HepG2 (cell line): ENCODE measurements around the gene CYSRT1. TPM values are rescaled to one million over a fixed set of nuclear protein-coding genes. Genes with fewer than 3 reads are reported as not detected.
A peak's percentile ranks its signal among the peaks of the same experiment; 100 is the strongest.

Source experiments
- CC2D1A ChIP-seq: sonication (generic); formaldehyde crosslinking; IDR thresholded peaks from 2 replicates; pipeline ENCODE4 v1.8.1; 2023; ENCODE audit warnings: mild to moderate bottlenecking, missing genetic modification reagents
- CENPX ChIP-seq: sonication (generic); formaldehyde crosslinking; IDR thresholded peaks from 2 replicates; pipeline ENCODE4 v1.9.0; 2021; ENCODE audit warnings: mild to moderate bottlenecking, missing genetic modification reagents, moderate library complexity
- DMAP1 ChIP-seq: IDR thresholded peaks from 2 replicates; pipeline ENCODE4 v1.6.1; 2016
- IRF2 ChIP-seq: IDR thresholded peaks from 2 replicates; pipeline ENCODE4 v1.6.1; 2018; ENCODE audit warnings: missing genetic modification reagents, missing compliant biosample characterization
- KDM6A ChIP-seq: IDR thresholded peaks from 2 replicates; pipeline ENCODE4 v1.6.1; 2016; ENCODE audit warnings: low read depth
- MEF2D ChIP-seq: sonication (generic); formaldehyde crosslinking; IDR thresholded peaks from 2 replicates; pipeline ENCODE4 v1.5.1; 2020; ENCODE audit warnings: mild to moderate bottlenecking, missing genetic modification reagents
- MIER3 ChIP-seq: IDR thresholded peaks from 2 replicates; pipeline ENCODE4 v1.6.1; 2016; ENCODE audit warnings: missing compliant biosample characterization, borderline replicate concordance
- NFIC ChIP-seq: IDR thresholded peaks from 2 replicates; pipeline ENCODE4 v1.6.1; 2012; ENCODE audit warnings: mild to moderate bottlenecking, low read length, inconsistent platforms
- NFKB2 ChIP-seq: sonication (generic); formaldehyde crosslinking; IDR thresholded peaks from 2 replicates; pipeline ENCODE4 v1.4.0; 2020; ENCODE audit warnings: missing genetic modification reagents, borderline replicate concordance
- RARG ChIP-seq: sonication (generic); formaldehyde crosslinking; IDR thresholded peaks from 2 replicates; pipeline ENCODE4 v1.4.0; 2020; ENCODE audit warnings: low read depth, mild to moderate bottlenecking, missing genetic modification reagents
- RXRA ChIP-seq: sonication (generic); formaldehyde crosslinking; IDR thresholded peaks from 2 replicates; pipeline ENCODE4 v1.5.1; 2020; ENCODE audit warnings: missing genetic modification reagents
- SAFB2 ChIP-seq: sonication (generic); formaldehyde crosslinking; IDR thresholded peaks from 2 replicates; pipeline ENCODE4 v1.5.1; 2020; ENCODE audit warnings: missing genetic modification reagents, low read depth, mild to moderate bottlenecking, borderline replicate concordance
- SP140L ChIP-seq: sonication (generic); formaldehyde crosslinking; IDR thresholded peaks from 2 replicates; pipeline ENCODE4 v1.4.0; 2020; ENCODE audit warnings: missing genetic modification reagents, borderline replicate concordance
- SPEN ChIP-seq: sonication (generic); formaldehyde crosslinking; IDR thresholded peaks from 2 replicates; pipeline ENCODE4 v1.5.1; 2020; ENCODE audit warnings: low read depth, mild to moderate bottlenecking, missing genetic modification reagents
- TOPORS ChIP-seq: sonication (generic); formaldehyde crosslinking; IDR thresholded peaks from 2 replicates; pipeline ENCODE4 v1.8.0; 2023; ENCODE audit warnings: mild to moderate bottlenecking, missing genetic modification reagents
- ZBTB38 ChIP-seq: sonication (generic); formaldehyde crosslinking; IDR thresholded peaks from 2 replicates; pipeline ENCODE4 v1.5.1; 2020; ENCODE audit warnings: mild to moderate bottlenecking, missing genetic modification reagents
- ZKSCAN8 ChIP-seq: IDR thresholded peaks from 2 replicates; pipeline ENCODE4 v1.6.1; 2016; ENCODE audit warnings: borderline replicate concordance, missing genetic modification reagents, missing compliant biosample characterization
- ZNF180 ChIP-seq: sonication (generic); formaldehyde crosslinking; IDR thresholded peaks from 2 replicates; pipeline ENCODE4 v1.4.0; 2020; ENCODE audit warnings: low read depth, missing genetic modification reagents, borderline replicate concordance
- ZNF230 ChIP-seq: sonication (generic); formaldehyde crosslinking; IDR thresholded peaks from 2 replicates; pipeline ENCODE4 v1.4.0; 2020; ENCODE audit warnings: mild to moderate bottlenecking, missing genetic modification reagents
- ZNF44 ChIP-seq: sonication (generic); formaldehyde crosslinking; IDR thresholded peaks from 2 replicates; pipeline ENCODE4 v1.5.1; 2020; ENCODE audit warnings: mild to moderate bottlenecking, missing genetic modification reagents
- ZNF614 ChIP-seq: IDR thresholded peaks from 2 replicates; pipeline ENCODE4 v1.6.1; 2018; ENCODE audit warnings: missing biosample characterization, missing genetic modification reagents, inconsistent platforms, borderline replicate concordance
- ZNF709 ChIP-seq: sonication (generic); formaldehyde crosslinking; IDR thresholded peaks from 2 replicates; pipeline ENCODE4 v1.5.0; 2020; ENCODE audit warnings: mild to moderate bottlenecking, missing genetic modification reagents
- ZSCAN21 ChIP-seq: sonication (generic); formaldehyde crosslinking; IDR thresholded peaks from 2 replicates; pipeline ENCODE4 v1.8.0; 2022; ENCODE audit warnings: mild to moderate bottlenecking, missing genetic modification reagents, moderate library complexity, borderline replicate concordance
- polyA plus RNA-seq, 8 experiments: library from polyadenylated mRNA; depleted of rRNA in 3 of 8; stranded (reverse) in 7 of 8; unstranded in 1 of 8; fragments of >200 nt; fragmentation: Illumina TruSeq in 4 of 8; extraction: Trizol in 4 of 8; gene quantifications; 2 replicates each; pipeline versions ENCODE4 v1.2.1 to v1.2.3, GENCODE V29; 2011 to 2016; ENCODE audit warnings: low read depth in 4 of 8, missing spikeins in 1 of 8, mixed read lengths in 1 of 8; ENCODE audit not compliant: insufficient read depth in 1 of 8
- total RNA-seq, 5 experiments: library from RNA; depleted of rRNA; stranded (reverse); fragments of >200 nt; fragmentation: Illumina TruSeq; extraction: Trizol; gene quantifications; 2 replicates each; pipeline ENCODE4 v1.2.3, GENCODE V29; 2016; ENCODE audit warnings: low read depth in 1 of 5
- TF ChIP-seq, protein P1 (sequence below): sonication (generic); formaldehyde crosslinking; IDR thresholded peaks from 2 replicates; pipeline ENCODE4 v1.4.0; 2020; ENCODE audit warnings: missing genetic modification reagents
- TF ChIP-seq, protein P2 (sequence below): sonication (generic); formaldehyde crosslinking; IDR thresholded peaks from 2 replicates; pipeline ENCODE4 v1.4.0; 2020; ENCODE audit warnings: missing genetic modification reagents

The CYSRT1 gene
- total and polyA plus RNA-seq, 2 of the 13 experiments (the other 11 are each of a cell fraction or from before 2014, with no cell fraction given) = 1.5 to 2.1 TPM

DNA sequence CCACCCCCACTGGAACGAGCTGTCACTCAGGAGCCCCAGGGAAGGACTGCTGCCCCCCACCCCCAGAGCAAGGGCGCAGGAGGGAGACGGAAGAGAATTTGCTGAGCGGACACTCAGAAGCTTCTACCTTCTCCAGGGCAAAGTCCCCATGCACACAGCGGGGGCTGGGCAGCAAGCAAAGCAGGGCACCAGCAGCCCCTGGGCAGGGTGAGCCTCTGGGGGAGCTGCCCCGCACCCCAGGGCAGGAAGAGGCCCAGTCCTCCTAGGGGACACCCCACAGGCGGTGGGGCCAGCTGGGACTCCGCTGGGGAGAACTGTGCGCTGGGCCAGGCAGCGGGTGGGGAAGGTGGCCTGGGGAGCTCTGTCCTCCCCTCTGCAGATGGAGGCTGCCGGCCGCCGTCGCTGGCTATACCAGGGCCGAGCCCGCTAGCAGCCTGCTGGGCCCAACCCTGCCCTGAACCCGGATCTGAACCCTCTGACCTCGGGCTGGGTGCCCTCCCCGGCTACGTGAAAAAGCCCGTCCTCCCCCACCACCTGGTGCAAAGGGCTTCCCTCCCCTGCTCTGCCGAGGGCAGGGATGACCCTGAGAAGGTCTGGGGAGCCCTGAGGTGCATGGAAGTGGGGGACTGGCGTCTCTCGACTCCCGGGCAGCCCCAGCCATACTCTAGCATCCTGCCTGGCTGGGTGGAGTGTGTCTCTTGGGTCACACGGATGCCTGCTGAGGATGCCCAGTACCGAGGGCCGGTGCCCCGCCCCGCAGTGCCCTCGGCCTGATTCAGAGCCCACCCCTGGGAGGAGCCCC lies 5.1 kb downstream of the CYSRT1 start (continued):
- TF ChIP-seq, protein P1, sequence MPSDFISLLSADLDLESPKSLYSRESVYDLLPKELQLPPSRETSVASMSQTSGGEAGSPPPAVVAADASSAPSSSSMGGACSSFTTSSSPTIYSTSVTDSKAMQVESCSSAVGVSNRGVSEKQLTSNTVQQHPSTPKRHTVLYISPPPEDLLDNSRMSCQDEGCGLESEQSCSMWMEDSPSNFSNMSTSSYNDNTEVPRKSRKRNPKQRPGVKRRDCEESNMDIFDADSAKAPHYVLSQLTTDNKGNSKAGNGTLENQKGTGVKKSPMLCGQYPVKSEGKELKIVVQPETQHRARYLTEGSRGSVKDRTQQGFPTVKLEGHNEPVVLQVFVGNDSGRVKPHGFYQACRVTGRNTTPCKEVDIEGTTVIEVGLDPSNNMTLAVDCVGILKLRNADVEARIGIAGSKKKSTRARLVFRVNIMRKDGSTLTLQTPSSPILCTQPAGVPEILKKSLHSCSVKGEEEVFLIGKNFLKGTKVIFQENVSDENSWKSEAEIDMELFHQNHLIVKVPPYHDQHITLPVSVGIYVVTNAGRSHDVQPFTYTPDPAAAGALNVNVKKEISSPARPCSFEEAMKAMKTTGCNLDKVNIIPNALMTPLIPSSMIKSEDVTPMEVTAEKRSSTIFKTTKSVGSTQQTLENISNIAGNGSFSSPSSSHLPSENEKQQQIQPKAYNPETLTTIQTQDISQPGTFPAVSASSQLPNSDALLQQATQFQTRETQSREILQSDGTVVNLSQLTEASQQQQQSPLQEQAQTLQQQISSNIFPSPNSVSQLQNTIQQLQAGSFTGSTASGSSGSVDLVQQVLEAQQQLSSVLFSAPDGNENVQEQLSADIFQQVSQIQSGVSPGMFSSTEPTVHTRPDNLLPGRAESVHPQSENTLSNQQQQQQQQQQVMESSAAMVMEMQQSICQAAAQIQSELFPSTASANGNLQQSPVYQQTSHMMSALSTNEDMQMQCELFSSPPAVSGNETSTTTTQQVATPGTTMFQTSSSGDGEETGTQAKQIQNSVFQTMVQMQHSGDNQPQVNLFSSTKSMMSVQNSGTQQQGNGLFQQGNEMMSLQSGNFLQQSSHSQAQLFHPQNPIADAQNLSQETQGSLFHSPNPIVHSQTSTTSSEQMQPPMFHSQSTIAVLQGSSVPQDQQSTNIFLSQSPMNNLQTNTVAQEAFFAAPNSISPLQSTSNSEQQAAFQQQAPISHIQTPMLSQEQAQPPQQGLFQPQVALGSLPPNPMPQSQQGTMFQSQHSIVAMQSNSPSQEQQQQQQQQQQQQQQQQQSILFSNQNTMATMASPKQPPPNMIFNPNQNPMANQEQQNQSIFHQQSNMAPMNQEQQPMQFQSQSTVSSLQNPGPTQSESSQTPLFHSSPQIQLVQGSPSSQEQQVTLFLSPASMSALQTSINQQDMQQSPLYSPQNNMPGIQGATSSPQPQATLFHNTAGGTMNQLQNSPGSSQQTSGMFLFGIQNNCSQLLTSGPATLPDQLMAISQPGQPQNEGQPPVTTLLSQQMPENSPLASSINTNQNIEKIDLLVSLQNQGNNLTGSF (CRISPR knock-in tag) = no peak
- no peak for TF ChIP-seq CENPX (CRISPR knock-in tag)
- TF ChIP-seq DMAP1 = no peak
- TF ChIP-seq ZNF230 (CRISPR knock-in tag) = peak; percentile 75; the same call in 1 of the 2 replicates
- TF ChIP-seq KDM6A (CRISPR knock-in tag) = no peak
- TF ChIP-seq RARG (CRISPR knock-in tag) = no peak
- peak; percentile 40; the same call in 1 of the 2 replicates for TF ChIP-seq ZBTB38
- no peak for TF ChIP-seq SP140L (CRISPR knock-in tag)
- TF ChIP-seq SPEN = peak; percentile 75; the same call in 1 of the 2 replicates
- TF ChIP-seq ZNF44 (CRISPR knock-in tag) = 0 out of 2 replicates have a peak, but pooled peaks have one; percentile 28
- TF ChIP-seq ZKSCAN8 (CRISPR knock-in tag) = no peak
- no peak; the same call in 1 of the 2 replicates for TF ChIP-seq MIER3 (CRISPR knock-in tag)
- TF ChIP-seq, protein P2, sequence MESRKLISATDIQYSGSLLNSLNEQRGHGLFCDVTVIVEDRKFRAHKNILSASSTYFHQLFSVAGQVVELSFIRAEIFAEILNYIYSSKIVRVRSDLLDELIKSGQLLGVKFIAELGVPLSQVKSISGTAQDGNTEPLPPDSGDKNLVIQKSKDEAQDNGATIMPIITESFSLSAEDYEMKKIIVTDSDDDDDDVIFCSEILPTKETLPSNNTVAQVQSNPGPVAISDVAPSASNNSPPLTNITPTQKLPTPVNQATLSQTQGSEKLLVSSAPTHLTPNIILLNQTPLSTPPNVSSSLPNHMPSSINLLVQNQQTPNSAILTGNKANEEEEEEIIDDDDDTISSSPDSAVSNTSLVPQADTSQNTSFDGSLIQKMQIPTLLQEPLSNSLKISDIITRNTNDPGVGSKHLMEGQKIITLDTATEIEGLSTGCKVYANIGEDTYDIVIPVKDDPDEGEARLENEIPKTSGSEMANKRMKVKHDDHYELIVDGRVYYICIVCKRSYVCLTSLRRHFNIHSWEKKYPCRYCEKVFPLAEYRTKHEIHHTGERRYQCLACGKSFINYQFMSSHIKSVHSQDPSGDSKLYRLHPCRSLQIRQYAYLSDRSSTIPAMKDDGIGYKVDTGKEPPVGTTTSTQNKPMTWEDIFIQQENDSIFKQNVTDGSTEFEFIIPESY (CRISPR knock-in tag) = no peak; the same call in 1 of the 2 replicates
- TF ChIP-seq ZNF180 (CRISPR knock-in tag) = no peak
- TF ChIP-seq NFIC = no peak
- no peak for TF ChIP-seq NFKB2 (CRISPR knock-in tag)
- no peak for TF ChIP-seq TOPORS (CRISPR knock-in tag)
- TF ChIP-seq CC2D1A (CRISPR knock-in tag) = no peak
- TF ChIP-seq ZSCAN21 (CRISPR knock-in tag) = peak; percentile 81
- no peak for TF ChIP-seq SAFB2 (CRISPR knock-in tag)
- peak; percentile 83 for TF ChIP-seq RXRA (CRISPR knock-in tag)
- TF ChIP-seq IRF2 (CRISPR knock-in tag) = peak; percentile 22; the same call in 1 of the 2 replicates
- no peak for TF ChIP-seq ZNF709 (CRISPR knock-in tag)
- peak; percentile 67; the same call in 1 of the 2 replicates for TF ChIP-seq ZNF614 (CRISPR knock-in tag)
- peak; percentile 33; the same call in 1 of the 2 replicates for TF ChIP-seq MEF2D (CRISPR knock-in tag)
